ENCODE results near the gene CFAP45. TPM values are rescaled to one million over a fixed set of nuclear protein-coding genes. Genes with fewer than 3 reads are reported as not detected.

CFAP45 gene
- total RNA-seq, 1 experiment from 2014 or later, result 0.48 TPM

- TF ChIP-seq, protein P1, sequence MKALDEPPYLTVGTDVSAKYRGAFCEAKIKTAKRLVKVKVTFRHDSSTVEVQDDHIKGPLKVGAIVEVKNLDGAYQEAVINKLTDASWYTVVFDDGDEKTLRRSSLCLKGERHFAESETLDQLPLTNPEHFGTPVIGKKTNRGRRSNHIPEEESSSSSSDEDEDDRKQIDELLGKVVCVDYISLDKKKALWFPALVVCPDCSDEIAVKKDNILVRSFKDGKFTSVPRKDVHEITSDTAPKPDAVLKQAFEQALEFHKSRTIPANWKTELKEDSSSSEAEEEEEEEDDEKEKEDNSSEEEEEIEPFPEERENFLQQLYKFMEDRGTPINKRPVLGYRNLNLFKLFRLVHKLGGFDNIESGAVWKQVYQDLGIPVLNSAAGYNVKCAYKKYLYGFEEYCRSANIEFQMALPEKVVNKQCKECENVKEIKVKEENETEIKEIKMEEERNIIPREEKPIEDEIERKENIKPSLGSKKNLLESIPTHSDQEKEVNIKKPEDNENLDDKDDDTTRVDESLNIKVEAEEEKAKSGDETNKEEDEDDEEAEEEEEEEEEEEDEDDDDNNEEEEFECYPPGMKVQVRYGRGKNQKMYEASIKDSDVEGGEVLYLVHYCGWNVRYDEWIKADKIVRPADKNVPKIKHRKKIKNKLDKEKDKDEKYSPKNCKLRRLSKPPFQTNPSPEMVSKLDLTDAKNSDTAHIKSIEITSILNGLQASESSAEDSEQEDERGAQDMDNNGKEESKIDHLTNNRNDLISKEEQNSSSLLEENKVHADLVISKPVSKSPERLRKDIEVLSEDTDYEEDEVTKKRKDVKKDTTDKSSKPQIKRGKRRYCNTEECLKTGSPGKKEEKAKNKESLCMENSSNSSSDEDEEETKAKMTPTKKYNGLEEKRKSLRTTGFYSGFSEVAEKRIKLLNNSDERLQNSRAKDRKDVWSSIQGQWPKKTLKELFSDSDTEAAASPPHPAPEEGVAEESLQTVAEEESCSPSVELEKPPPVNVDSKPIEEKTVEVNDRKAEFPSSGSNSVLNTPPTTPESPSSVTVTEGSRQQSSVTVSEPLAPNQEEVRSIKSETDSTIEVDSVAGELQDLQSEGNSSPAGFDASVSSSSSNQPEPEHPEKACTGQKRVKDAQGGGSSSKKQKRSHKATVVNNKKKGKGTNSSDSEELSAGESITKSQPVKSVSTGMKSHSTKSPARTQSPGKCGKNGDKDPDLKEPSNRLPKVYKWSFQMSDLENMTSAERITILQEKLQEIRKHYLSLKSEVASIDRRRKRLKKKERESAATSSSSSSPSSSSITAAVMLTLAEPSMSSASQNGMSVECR (CRISPR knock-in tag; IDR thresholded peaks at IDR 0.05; ENCODE audit: borderline replicate concordance), result no peak
These were observed 46.4 kb downstream of the CFAP45 start (continued) for GRCh38 chr1:159853417-159854115.

DNA sequence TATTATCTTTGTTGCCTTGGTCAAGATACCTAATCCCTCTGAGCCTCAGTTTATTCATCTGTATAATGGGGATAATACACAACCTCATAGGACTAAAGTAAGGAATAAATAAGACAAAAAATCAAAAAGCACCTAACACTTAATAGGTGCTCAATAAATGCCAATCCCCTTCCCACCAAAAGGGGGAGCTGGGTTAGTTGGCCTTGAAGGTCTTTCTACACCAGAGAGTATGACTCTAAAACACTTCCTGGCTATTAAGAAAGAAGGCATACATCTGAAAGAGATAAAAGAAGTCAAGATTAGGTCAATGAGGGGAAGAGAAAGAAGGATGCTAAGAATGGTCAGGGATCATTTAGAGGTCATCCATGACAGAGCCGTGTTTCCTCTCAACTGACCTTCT is 48.6 kb downstream of the CFAP45 start:
- TF ChIP-seq E2F1 (CRISPR knock-in tag; IDR thresholded peaks at IDR 0.05) (no peak), ZNF121 (CRISPR knock-in tag; IDR thresholded peaks at IDR 0.05) (no peak), TEAD1 (CRISPR knock-in tag; IDR thresholded peaks at IDR 0.05) (no peak), MLX (CRISPR knock-in tag; IDR thresholded peaks at IDR 0.05) (no peak)
- TF ChIP-seq, protein P2, sequence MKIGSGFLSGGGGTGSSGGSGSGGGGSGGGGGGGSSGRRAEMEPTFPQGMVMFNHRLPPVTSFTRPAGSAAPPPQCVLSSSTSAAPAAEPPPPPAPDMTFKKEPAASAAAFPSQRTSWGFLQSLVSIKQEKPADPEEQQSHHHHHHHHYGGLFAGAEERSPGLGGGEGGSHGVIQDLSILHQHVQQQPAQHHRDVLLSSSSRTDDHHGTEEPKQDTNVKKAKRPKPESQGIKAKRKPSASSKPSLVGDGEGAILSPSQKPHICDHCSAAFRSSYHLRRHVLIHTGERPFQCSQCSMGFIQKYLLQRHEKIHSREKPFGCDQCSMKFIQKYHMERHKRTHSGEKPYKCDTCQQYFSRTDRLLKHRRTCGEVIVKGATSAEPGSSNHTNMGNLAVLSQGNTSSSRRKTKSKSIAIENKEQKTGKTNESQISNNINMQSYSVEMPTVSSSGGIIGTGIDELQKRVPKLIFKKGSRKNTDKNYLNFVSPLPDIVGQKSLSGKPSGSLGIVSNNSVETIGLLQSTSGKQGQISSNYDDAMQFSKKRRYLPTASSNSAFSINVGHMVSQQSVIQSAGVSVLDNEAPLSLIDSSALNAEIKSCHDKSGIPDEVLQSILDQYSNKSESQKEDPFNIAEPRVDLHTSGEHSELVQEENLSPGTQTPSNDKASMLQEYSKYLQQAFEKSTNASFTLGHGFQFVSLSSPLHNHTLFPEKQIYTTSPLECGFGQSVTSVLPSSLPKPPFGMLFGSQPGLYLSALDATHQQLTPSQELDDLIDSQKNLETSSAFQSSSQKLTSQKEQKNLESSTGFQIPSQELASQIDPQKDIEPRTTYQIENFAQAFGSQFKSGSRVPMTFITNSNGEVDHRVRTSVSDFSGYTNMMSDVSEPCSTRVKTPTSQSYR (CRISPR knock-in tag; IDR thresholded peaks at IDR 0.05), result no peak
- H3K36me3 Mint-ChIP-seq, result no peaks in the 10 kb centered on the region
- no peak overlapping the region for H3K4me3 Mint-ChIP-seq
- H3K27ac Mint-ChIP-seq, result no peak overlapping the region
- ChIA-PET CTCF (interaction anchor here (0.6 to 2.1 kb wide), 17 partner anchors 8 to 156 kb away, joined by 3 to 11 read pairs (median 3); partner anchors contain the start of gene DUSP23), POLR2A (no interaction called here)
- DNase-seq (ENCODE audit: low spot score) (no peak), ATAC-seq (no peak)
- peaks cover 37% of the 10 kb centered on the region for H3K27me3 Mint-ChIP-seq (ENCODE audit: low read depth)
- peaks cover 6% of the 10 kb centered on the region for H3K4me1 Mint-ChIP-seq
- H3K9me3 Mint-ChIP-seq, result no peaks in the 10 kb centered on the region

- CTCF ChIA-PET, result interaction anchor here (1.4 to 1.8 kb wide), 2 partner anchors 11 to 639 kb away, joined by 3 to 8 read pairs; no protein-coding TSS in a partner anchor
- no peak overlapping the region for H3K4me3 Mint-ChIP-seq
- no peak for TF ChIP-seq ZNF138 (CRISPR knock-in tag; conservative IDR thresholded peaks at IDR 0.05)
- TF ChIP-seq ZNF671 (CRISPR knock-in tag; IDR thresholded peaks at IDR 0.05), result no peak
- TF ChIP-seq, protein P3, sequence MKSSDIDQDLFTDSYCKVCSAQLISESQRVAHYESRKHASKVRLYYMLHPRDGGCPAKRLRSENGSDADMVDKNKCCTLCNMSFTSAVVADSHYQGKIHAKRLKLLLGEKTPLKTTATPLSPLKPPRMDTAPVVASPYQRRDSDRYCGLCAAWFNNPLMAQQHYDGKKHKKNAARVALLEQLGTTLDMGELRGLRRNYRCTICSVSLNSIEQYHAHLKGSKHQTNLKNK (CRISPR knock-in tag; IDR thresholded peaks at IDR 0.05), result no peak
- no peak for TF ChIP-seq ZNF416 (CRISPR knock-in tag; IDR thresholded peaks at IDR 0.05)
- TF ChIP-seq ZNF317 (CRISPR knock-in tag; IDR thresholded peaks at IDR 0.05; ENCODE audit: borderline replicate concordance, low read depth), result no peak
- TF ChIP-seq, protein P4, sequence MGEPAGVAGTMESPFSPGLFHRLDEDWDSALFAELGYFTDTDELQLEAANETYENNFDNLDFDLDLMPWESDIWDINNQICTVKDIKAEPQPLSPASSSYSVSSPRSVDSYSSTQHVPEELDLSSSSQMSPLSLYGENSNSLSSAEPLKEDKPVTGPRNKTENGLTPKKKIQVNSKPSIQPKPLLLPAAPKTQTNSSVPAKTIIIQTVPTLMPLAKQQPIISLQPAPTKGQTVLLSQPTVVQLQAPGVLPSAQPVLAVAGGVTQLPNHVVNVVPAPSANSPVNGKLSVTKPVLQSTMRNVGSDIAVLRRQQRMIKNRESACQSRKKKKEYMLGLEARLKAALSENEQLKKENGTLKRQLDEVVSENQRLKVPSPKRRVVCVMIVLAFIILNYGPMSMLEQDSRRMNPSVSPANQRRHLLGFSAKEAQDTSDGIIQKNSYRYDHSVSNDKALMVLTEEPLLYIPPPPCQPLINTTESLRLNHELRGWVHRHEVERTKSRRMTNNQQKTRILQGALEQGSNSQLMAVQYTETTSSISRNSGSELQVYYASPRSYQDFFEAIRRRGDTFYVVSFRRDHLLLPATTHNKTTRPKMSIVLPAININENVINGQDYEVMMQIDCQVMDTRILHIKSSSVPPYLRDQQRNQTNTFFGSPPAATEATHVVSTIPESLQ (CRISPR knock-in tag; IDR thresholded peaks at IDR 0.05), result no peak
- TF ChIP-seq ZSCAN18 (CRISPR knock-in tag; IDR thresholded peaks at IDR 0.05), result no peak
- TF ChIP-seq ZNF121 (CRISPR knock-in tag; IDR thresholded peaks at IDR 0.05), result no peak
- no peak for TF ChIP-seq ATF3 (CRISPR knock-in tag; conservative IDR thresholded peaks at IDR 0.05)
- no peak for TF ChIP-seq GABPB1 (CRISPR knock-in tag; IDR thresholded peaks at IDR 0.05)
- no peak overlapping the region for H3K27ac Mint-ChIP-seq
- peaks cover 6% of the 10 kb centered on the region for H3K4me1 Mint-ChIP-seq
- peaks cover 23% of the 10 kb centered on the region for H3K27me3 Mint-ChIP-seq (ENCODE audit: low read depth)
- no peak for DNase-seq (ENCODE audit: low spot score)
- POLR2A ChIA-PET, result no interaction called here
- no peaks in the 10 kb centered on the region for H3K9me3 Mint-ChIP-seq
- no peak for ATAC-seq
- no peaks in the 10 kb centered on the region for H3K36me3 Mint-ChIP-seq
These were observed 50.2 kb downstream of the CFAP45 start for GRCh38 chr1:159849626-159850366.
